ENCODE data around the gene PAOX.
"Not testable (repeated sequence)": the region's sequence is repeated elsewhere in the genome, so short reads cannot be mapped to it uniquely, and the experiment has no call there.

PAOX gene

GRCh38 chr10:133364645-133365431 is 14.2 kb upstream of the PAOX start:
- DNase-seq (ENCODE audit: low read depth in 2 of 2): no peak

- DNase-seq (ENCODE audit: low read depth in 2 of 2): no peak
Measured at GRCh38 chr10:133365461-133366129, 13.5 kb upstream of the PAOX start.

DNA sequence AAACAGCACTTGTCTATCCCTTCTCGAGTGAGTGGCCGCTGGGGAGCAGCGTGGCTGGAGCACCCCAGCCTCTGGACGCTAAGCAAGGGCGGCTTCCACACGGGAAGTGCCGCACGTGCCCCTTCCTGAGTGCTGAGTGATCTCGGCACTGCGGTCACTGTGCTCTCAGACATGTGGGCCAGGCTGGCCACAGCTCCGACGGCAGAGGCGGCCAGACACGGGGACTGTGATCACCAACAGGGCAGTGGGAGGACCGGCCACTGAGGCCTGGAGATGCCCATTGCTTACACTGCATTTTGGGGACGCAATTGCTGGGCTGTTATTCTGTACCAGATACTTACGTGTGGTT is 13.0 kb upstream of the PAOX start:
- no peak for DNase-seq (ENCODE audit: low read depth in 2 of 2)

GRCh38 chr10:133366751-133367150 is 12.3 kb upstream of the PAOX start:
- no peak for DNase-seq (ENCODE audit: low read depth in 2 of 2)

GRCh38 chr10:133367461-133367860 is 11.6 kb upstream of the PAOX start:
- DNase-seq (ENCODE audit: low read depth in 2 of 2): not testable (repeated sequence)

DNA sequence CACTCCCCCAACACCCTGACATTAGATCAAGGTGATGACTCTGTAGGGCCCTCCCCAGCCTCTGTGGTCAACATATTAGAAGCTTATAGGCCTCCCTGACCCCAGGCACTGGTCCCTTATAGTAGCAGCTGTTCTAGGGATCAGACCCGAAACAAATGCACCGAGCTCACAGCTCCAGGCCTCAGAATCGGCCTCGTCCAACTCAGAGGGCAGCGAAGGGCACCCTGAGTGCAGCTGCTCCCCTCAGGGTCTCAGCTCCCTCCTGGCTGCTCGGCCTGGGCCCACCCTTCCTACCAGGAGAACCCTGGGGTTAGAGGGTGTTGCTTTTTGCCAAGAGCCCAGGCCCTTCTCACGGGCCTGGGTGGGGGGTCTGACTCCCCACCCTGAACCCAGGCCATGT is 10.9 kb upstream of the PAOX start:
- no peak for DNase-seq (ENCODE audit: low read depth in 2 of 2)

DNA sequence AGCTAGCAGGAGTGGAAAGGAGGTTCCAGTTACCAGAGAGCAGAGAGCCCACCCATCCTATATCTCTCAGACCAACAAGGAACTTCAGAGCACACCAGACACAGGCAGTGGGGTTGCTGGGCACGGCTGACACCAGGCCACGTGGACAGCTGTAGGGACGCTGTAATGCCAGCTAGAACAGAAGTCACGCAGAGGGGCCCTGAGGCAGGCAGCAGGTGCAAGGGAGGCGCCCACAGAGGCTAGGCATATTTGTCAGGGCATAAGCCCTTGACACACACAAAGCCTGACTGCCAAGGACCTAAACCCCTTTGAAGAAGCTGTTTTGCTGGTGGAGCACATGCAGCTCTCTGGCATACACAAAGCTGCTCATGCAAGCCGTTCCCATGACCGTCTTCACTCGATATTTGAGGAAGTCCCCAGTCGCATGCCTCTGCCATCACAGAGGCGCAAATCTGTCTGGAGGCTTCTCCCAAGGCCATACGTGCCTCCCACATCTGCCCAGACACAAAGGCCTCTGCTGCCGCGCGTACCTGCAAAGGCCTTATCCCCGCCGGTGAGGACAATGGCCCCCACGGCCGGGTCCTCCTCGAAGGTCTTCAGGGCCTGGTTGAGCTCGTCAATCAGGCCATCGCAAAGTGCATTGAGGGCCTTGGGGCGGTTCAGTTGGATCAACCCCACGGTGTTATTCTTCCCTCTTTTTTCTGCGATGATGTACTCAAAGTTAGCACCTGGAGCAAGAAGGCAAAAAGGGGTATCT is 8.9 kb upstream of the PAOX start:
- no peak for DNase-seq (ENCODE audit: low read depth in 2 of 2)

- no peak for DNase-seq (ENCODE audit: low read depth in 2 of 2)
Measured at GRCh38 chr10:133372507-133372906, 6.6 kb upstream of the PAOX start.

DNA sequence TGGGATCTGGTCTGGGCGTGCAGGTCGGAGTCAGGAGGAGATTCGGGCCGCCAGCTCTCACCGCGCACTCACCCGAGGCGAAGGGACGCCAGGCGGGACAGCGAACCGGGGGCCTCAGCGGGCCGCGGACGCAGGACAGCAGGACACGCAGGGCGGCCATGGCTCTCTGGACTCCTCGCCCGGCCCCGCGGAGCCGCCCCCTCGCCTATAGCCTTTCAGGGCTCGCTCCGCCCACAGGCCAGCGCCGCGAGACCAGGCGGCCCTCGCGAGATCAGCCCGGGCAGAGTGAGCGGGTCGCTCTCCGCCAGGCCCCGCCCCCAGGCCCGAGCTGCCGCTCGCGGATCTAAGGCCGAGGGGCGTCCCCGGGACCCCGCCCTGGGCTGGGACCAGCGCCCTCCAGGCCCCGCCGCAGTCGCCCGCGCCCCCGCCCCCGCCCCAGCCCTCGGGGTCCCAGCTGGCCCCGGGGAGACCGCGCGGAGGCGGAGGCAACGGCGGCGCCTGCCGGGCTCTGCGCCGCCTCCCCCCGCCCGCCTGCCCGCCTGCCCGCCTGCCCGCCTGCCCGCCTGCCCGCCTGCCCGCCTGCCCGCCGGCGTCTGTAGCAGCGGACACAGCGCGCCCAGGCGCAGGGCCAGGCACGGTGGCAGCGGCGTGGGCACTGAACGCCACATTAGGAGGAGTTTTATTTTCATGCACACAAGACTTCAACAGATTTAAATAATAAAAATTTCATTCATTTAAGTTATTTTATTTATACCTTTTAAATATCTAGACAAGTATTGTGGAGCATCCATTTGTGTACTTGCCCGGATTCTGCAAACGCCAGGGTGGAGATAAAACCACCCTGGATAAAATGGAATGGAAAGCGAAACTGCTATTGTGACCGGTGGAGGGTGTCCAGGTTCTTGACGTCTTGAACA is 5.6 kb upstream of the PAOX start, which contains the start of gene ECHS1:
TSS of gene ECHS1 (minus strand) at position 181 of the 917 bp plus-strand sequence. CDS start at position 160, 21 bp downstream.
- peak; percentile 81 to 90 for DNase-seq (ENCODE audit: low read depth in 2 of 2)

- DNase-seq (ENCODE audit: low read depth in 2 of 2): no peak
Measured at GRCh38 chr10:133375357-133376115, 3.5 kb upstream of the PAOX start.

DNA sequence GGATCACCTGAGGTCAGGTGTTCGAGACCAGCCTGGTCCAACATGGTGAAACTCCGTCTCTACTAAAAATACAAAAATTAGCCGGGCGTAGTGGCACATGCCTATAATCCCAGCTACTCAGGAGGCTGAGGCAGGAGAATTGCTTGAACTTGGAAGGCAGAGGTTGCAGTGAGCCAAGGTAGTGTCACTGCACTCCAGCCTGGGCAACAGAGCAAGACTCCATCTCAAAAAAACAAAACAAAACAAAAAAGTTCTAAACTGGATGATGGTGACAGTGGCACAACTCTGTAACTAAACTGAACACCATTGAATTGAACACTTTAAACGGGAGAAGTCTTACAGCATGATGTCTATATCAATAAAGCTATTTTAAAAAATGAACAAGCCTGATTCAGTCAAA is 2.9 kb upstream of the PAOX start:
- not testable (repeated sequence) for DNase-seq (ENCODE audit: low read depth in 2 of 2)

DNA sequence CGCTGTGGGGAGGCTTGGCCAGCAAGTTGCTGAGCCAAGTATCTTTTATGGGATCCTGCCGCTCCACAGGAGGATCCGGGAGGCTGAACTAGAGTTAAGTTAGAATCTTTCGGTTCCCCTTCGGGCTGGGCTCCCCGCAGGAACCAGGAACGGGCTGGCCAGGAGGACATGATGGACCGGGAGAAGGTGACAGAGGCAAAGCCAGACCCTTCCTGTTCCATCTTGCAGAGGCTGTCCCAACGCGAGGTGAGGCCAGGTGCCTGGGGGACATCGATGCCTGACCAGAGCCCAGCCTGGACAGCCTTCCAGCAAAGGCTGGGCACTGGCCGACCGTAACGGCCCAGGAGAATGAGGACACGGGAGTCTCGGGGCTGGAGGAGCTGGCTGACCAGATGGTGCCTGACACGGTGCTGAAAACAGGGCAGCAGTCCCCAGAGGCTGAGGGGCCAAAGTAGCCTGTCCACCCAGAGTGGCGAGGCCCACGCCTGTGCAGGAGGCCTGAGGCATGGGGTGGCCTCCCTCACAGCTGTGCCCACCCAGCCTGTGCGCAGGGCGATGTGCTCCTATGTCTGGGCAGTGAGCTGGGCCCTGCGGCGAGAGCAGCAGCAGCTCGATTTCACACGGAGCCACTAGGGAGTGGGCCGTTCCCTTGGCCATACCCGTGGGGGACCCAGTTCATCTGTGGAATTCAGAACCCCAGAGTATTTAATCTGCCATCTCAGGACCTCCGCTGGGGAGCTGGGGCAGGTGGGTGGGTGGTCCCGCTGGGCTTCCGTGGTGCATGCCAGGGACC is 1.8 kb upstream of the PAOX start:
- DNase-seq (ENCODE audit: low read depth in 2 of 2): no peak

GRCh38 chr10:133377818-133378250 is 1.2 kb upstream of the PAOX start:
- no peak for DNase-seq (ENCODE audit: low read depth in 2 of 2)

DNA sequence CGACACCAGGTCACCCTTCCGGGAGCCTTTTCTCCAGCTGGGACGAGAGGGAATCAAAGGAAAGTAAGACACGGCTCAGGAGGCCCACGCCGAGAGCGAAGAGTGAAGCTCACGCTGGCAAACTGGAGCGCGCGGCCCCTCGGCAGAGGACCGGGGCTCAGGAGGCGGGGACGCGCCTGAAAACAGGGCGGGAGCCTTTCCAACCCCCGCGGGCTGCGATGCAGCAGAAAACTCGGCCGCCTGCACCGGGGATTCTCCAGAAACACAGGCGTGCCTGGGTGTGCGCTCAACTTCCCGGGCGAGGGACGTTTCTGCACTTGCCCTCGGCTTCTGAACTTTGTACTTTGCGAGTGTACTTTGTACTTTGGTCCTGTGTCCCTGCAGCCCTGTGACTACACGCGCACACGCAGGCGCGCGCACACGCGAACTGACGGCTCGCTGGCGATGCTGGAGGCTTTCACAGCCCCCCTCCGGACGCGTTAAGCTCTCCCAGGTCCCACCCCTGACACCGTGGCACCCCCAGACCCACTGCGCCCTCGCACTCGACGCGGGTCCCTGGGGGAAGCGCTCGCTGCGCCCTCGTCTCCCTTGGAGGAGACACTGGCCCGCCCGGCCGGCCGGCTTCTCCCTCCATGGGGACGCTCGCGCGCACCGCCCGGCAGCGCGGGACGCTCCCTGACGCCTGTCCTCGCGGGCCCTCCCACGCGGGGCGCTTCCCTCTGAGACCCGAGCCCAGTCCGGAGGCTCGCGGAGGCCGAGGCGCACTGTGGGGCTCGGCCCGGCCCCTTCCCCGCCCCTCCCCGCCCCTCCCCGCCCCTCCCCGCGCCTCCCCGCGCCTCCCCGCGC is 588 bp upstream of the PAOX start:
- DNase-seq (ENCODE audit: low read depth in 2 of 2): peak in 1 of 2 donors; percentile 41

DNA sequence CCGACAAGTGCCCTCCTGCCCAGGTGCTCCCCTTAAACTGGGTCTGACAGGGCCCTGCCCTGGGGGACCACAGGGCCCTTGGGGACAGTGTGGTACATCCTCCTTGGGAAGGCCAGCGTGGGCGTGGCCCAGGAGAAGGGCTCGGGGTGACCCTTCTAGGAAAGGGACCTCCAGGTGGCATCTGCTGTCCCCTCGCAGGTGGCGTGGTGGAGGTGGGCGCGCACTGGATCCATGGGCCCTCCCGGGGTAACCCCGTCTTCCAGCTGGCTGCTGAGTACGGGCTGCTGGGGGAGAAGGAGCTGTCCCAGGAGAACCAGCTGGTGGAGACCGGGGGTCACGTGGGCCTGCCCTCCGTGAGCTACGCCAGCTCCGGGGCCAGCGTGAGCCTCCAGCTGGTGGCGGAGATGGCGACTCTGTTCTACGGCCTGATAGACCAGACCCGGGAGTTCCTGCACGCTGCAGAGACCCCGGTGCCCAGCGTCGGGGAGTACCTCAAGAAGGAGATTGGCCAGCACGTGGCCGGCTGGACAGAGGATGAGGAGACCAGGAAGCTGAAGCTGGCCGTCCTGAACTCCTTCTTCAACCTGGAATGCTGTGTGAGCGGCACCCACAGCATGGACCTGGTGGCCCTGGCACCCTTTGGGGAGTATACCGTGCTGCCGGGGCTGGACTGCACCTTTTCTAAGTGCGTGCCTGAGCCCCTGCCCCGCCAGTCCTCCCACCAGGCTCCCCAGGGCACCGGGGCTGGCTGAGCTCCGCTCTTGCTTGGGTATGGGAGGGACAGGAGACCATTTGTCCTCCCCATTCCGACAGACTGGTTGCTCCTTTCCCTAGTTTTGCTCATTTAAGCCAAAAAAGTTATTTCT is 972 bp downstream of the PAOX start:
- DNase-seq (ENCODE audit: low read depth in 2 of 2): no peak

DNA sequence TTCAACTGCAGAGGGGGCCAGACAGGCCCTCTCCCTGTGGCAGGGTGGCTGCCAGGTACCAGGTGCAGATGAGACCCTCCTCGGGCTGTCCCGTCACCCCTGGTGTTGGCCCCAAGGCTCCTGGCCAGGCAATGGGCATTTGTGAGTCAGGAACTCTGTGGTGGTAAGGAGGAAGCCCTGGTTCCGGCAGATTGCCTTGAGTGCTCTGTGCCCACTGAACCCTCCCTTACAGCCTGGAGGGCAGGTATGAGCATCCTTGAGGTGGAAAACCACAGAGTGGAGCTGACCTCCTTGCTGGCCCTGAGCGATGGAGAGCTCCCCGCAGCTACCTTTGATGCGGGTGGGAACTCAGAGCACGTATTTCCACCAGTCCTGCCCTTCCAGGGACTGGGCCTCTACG is 2.0 kb downstream of the PAOX start:
- DNase-seq (ENCODE audit: low read depth in 2 of 2): no peak

DNA sequence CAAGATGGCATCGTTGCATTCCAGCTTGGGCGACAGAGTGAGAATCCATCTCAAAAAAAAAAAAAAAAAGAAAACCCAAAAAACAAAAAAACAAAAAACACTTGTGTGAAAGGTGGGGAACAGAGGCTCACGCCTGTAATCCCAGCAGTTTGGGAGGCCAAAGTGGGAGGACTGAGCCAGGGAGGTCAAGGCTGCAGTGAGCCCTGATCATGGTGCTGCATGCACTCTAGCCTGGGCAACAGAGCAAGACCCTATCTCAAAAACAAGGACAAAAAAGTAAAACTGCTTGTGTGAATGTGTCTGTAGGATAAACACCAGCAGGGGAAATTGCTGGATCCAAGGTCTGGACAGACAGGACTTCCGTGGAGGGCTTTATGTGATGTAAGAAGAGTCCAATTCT is 4.5 kb downstream of the PAOX start:
- DNase-seq (ENCODE audit: low read depth in 2 of 2): no peak

DNA sequence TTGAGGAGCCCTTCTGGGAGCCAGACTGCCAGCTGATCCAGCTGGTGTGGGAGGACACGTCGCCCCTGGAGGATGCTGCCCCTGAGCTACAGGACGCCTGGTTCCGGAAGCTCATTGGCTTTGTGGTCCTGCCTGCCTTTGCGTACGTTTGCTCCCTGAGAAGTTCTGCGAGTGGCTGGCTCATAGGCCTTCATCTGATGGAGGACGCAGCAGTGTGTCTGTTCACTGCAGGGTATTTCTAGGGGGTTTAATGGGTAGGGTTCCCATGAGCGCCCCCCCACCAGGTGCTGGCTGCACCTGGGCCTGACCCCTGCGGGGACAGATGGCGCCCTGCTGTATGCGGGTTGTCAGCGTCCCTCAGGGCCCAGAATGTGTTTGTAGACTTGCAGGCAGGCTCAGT is 5.0 kb downstream of the PAOX start:
- no peak for DNase-seq (ENCODE audit: low read depth in 2 of 2)
